Measurements from ENCODE around the gene ANXA1.
"Not testable (repeated sequence)": the region's sequence is repeated elsewhere in the genome, so short reads cannot be mapped to it uniquely, and the experiment has no call there.

Gene ANXA1

GRCh38 chr9:73170185-73170957 is 18.7 kb downstream of the ANXA1 start:
- no peak for FAIRE-seq

- FAIRE-seq: no peak
These were observed 21.2 kb downstream of the ANXA1 start for GRCh38 chr9:73172901-73173215.

- no peak for FAIRE-seq
These were observed 22.1 kb downstream of the ANXA1 start for GRCh38 chr9:73173557-73174329.

- no peak for FAIRE-seq
These were observed 22.8 kb downstream of the ANXA1 start for GRCh38 chr9:73174330-73174980.

GRCh38 chr9:73176450-73176875 is 24.8 kb downstream of the ANXA1 start:
- no peak for FAIRE-seq

- no peak for FAIRE-seq
These were observed 26.4 kb downstream of the ANXA1 start for GRCh38 chr9:73178044-73178443.

GRCh38 chr9:73179589-73179988 is 27.9 kb downstream of the ANXA1 start:
- no peak for FAIRE-seq

GRCh38 chr9:73180403-73180802 is 28.7 kb downstream of the ANXA1 start:
- FAIRE-seq: no peak

- FAIRE-seq: no peak
These were observed 31.3 kb downstream of the ANXA1 start for GRCh38 chr9:73182928-73183327.

- FAIRE-seq: no peak
These were observed 31.8 kb downstream of the ANXA1 start for GRCh38 chr9:73183428-73183827.

GRCh38 chr9:73183917-73184861 is 32.5 kb downstream of the ANXA1 start:
- peak; percentile 96 for FAIRE-seq

- not testable (repeated sequence) for FAIRE-seq
These were observed 39.4 kb downstream of the ANXA1 start for GRCh38 chr9:73191109-73191508.

- FAIRE-seq: no peak
These were observed 42.6 kb downstream of the ANXA1 start for GRCh38 chr9:73194284-73194683.

- no peak for FAIRE-seq
These were observed 47.8 kb downstream of the ANXA1 start for GRCh38 chr9:73199448-73199847.

- FAIRE-seq: no peak
These were observed 48.2 kb downstream of the ANXA1 start for GRCh38 chr9:73199886-73200285.

- peak; percentile 62 for FAIRE-seq
These were observed 49.2 kb downstream of the ANXA1 start for GRCh38 chr9:73200694-73201452.

- no peak for FAIRE-seq
These were observed 51.3 kb downstream of the ANXA1 start for GRCh38 chr9:73202980-73203379.

GRCh38 chr9:73204936-73205335 is 53.3 kb downstream of the ANXA1 start:
- no peak for FAIRE-seq

GRCh38 chr9:73206851-73207250 is 55.2 kb downstream of the ANXA1 start:
- FAIRE-seq: no peak

- FAIRE-seq: no peak
These were observed 59.4 kb downstream of the ANXA1 start for GRCh38 chr9:73210886-73211666.

GRCh38 chr9:73213300-73213699 is 61.6 kb downstream of the ANXA1 start:
- no peak for FAIRE-seq

All from TTC549 (cell line).